ENCODE measurements around the gene RPL36A. TPM values are rescaled to one million over a fixed set of nuclear protein-coding genes. Genes with fewer than 3 reads are reported as not detected.

RPL36A gene
- polyA plus RNA-seq, 1 of the 3 experiments (the other 2 are of a cell fraction) = 3,417 TPM

- DNase-seq = peak; percentile 86
- 1% methylated on average over 35 of the region's 47 CpGs for WGBS (ENCODE audit: low lambda C conversion rate)
- Histone ChIP-seq H3K27me3 (ENCODE audit: insufficient read depth) (no peaks in the 10 kb centered on the region), H3K79me2 (ENCODE audit: insufficient read depth) (peaks cover 69% of the 10 kb centered on the region), H3K4me2 (peak within 1 kb of the TSS; percentile 88), H4K20me1 (ENCODE audit: insufficient read depth) (peaks cover 20% of the 10 kb centered on the region; the same call in 1 of the 2 replicates), H3K36me3 (replicated peaks in 1 of 2; ENCODE audit: control insufficient read depth in 1 of 2, insufficient read depth in 2 of 2, low read length in 1 of 2) (peaks cover 13 to 16% of the 10 kb centered on the region in 2 experiments), H3K9me3 (no peaks in the 10 kb centered on the region), H2AFZ (ENCODE audit: low read depth) (peak within 1 kb of the TSS; percentile 91), H3K9me2 (no peaks in the 10 kb centered on the region), H3K9ac (peak within 1 kb of the TSS; percentile 91), H3K27ac (ENCODE audit: low read depth in 2 of 2, low read length in 1 of 2) (peak within 1 kb of the TSS; percentile 86 to 90), H3K4me1 (ENCODE audit: control insufficient read depth in 1 of 2, insufficient read depth in 2 of 2, low read depth in 1 of 2, low read length in 1 of 2) (peaks cover 0 to 12% of the 10 kb centered on the region in 2 experiments; a peak in 2 of 4 replicates), H3F3A (replicated peaks; ENCODE audit: insufficient read depth) (no peaks in the 10 kb centered on the region), H3K4me3 (ENCODE audit: low read depth in 2 of 2, low read length in 1 of 2) (peak within 1 kb of the TSS; percentile 83 to 88)
- POLR2A ChIA-PET = interaction anchor here (1.0 to 1.3 kb wide), 2 partner anchors 10 to 17 kb away, joined by 4 to 10 read pairs; partner anchors contain the start of gene RPL36A
- CTCF ChIA-PET = interaction anchor here (1.3 kb wide), 1 partner anchor 9 kb away, joined by 6 read pairs; no protein-coding TSS in a partner anchor
- TF ChIP-seq ELF1 (IDR thresholded peaks at IDR 0.05) = peak; percentile 69
- TF ChIP-seq FOSL2 (IDR thresholded peaks at IDR 0.05; ENCODE audit: borderline replicate concordance, low read depth) = no peak
- peak; percentile 99 for TF ChIP-seq USF1 (IDR thresholded peaks at IDR 0.05; ENCODE audit: borderline replicate concordance, low read depth)
- TF ChIP-seq, protein P1, sequence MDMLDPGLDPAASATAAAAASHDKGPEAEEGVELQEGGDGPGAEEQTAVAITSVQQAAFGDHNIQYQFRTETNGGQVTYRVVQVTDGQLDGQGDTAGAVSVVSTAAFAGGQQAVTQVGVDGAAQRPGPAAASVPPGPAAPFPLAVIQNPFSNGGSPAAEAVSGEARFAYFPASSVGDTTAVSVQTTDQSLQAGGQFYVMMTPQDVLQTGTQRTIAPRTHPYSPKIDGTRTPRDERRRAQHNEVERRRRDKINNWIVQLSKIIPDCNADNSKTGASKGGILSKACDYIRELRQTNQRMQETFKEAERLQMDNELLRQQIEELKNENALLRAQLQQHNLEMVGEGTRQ (IDR thresholded peaks at IDR 0.05; ENCODE audit: borderline replicate concordance, low read depth, low read length) = peak; percentile 98
- no peak for TF ChIP-seq JUND (IDR thresholded peaks at IDR 0.05)
- TF ChIP-seq YY1 (IDR thresholded peaks at IDR 0.05; ENCODE audit: low read depth) = peak; percentile 72; the same call in 1 of the 2 replicates
- no peak; the same call in 1 of the 2 replicates for TF ChIP-seq RCOR1 (IDR thresholded peaks at IDR 0.05; ENCODE audit: low read length)
- peak; percentile 43; the same call in 1 of the 2 replicates for TF ChIP-seq TAF1 (IDR thresholded peaks at IDR 0.05; ENCODE audit: borderline replicate concordance, low read depth, low read length)
- no peak for TF ChIP-seq FOXJ3 (CRISPR knock-in tag; IDR thresholded peaks at IDR 0.05)
- TF ChIP-seq, protein P2, sequence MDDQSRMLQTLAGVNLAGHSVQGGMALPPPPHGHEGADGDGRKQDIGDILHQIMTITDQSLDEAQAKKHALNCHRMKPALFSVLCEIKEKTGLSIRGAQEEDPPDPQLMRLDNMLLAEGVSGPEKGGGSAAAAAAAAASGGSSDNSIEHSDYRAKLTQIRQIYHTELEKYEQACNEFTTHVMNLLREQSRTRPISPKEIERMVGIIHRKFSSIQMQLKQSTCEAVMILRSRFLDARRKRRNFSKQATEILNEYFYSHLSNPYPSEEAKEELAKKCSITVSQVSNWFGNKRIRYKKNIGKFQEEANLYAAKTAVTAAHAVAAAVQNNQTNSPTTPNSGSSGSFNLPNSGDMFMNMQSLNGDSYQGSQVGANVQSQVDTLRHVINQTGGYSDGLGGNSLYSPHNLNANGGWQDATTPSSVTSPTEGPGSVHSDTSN (IDR thresholded peaks at IDR 0.05) = peak; percentile 32; the same call in 1 of the 2 replicates
- peak; percentile 69; the same call in 1 of the 2 replicates for TF ChIP-seq MAX (IDR thresholded peaks at IDR 0.05; ENCODE audit: low read depth)
- TF ChIP-seq GABPA (IDR thresholded peaks at IDR 0.05; ENCODE audit: low read depth) = peak; percentile 46; the same call in 1 of the 2 replicates
- TF ChIP-seq RXRA (IDR thresholded peaks at IDR 0.05; ENCODE audit: borderline replicate concordance, low read depth) = no peak
- TF ChIP-seq REST (IDR thresholded peaks at IDR 0.05; ENCODE audit: low read depth, low read length) = 0 out of 2 replicates have a peak, but pooled peaks have one; percentile 36
- TF ChIP-seq NFIC (IDR thresholded peaks at IDR 0.05; ENCODE audit: borderline replicate concordance) = no peak
- peak in 1 of 2 experiments; percentile 1; a peak in 1 of 4 replicates for TF ChIP-seq EP300 (IDR thresholded peaks at IDR 0.05; ENCODE audit: borderline replicate concordance in 1 of 2, low read depth in 1 of 2, low read length in 1 of 2)
- TF ChIP-seq CHD2 (IDR thresholded peaks at IDR 0.05; ENCODE audit: low read length, partially characterized antibody) = peak; percentile 91
- peak; percentile 15; the same call in 1 of the 2 replicates for TF ChIP-seq TCF12 (IDR thresholded peaks at IDR 0.05)
- TF ChIP-seq SIN3A (IDR thresholded peaks at IDR 0.05; ENCODE audit: borderline replicate concordance, low read depth, low read length) = 0 out of 2 replicates have a peak, but pooled peaks have one; percentile 25
- TF ChIP-seq IRF3 (IDR thresholded peaks at IDR 0.05; ENCODE audit: low read depth, low read length) = peak; percentile 53
- no peak for TF ChIP-seq FOXM1 (IDR thresholded peaks at IDR 0.05; ENCODE audit: low read depth)
- TF ChIP-seq RFX5 (IDR thresholded peaks at IDR 0.05; ENCODE audit: low read length) = peak; percentile 100
These were observed 17.1 kb downstream of the RPL36A start, which contains the start of the genes GLA and HNRNPH2 for GRCh38 chrX:101407748-101408531. Gene GLA (minus strand): TSS chrX:101407925. CDS start chrX:101407903, 22 bp downstream. Gene HNRNPH2 (plus strand): TSS chrX:101408222. CDS start chrX:101411989, 3,767 bp downstream.

Data from SK-N-SH (cell line).